NCI-H1436 (cell line): Measurements from ENCODE around the gene CSGALNACT2.

Experiments used
- DNase-seq: peaks from one replicate; lab custom pipeline; 2025; lab: John Stamatoyannopoulos, UW

The CSGALNACT2 gene

DNA sequence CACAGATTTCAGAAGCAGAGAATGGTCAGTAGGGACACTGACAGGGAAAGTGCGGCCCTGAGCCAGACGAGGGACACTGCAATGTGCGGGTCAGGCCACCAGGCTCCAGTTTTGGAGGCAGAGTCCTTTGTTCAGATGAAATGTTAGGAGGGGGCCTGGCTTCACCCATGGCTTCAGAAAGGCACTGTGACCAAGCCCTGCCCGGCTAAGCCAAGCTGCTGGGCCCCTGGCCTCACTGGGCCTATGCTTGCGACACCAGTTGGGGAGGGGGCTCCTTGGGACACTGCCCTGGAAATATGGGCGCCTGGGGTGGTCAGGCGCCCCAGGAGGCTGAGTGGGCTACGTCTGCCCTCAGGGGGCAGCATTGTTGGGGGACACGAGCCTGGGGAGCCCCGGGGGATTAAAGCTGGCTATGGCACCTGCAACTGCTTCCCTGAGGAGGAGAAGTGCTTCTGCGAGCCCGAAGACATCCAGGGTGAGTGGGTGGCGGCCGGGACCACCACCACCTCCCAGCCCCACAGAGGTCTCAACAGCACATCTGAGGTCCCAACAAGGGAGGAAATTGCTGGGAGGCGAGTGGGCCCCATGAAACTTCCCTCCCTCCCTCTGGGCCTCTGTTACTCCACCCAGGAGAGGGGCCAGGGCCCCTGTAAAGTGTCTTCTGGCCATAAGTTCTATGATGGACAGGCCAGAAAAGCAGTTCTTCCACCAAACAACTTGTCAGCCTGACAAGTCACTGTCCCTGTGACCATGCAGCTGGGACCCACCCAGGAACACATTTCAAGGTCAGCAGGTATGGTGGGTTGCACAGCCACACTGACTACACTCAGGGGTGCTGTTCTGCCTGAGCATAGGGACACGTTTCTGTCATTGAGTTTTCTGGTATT, 24.8 kb upstream of the CSGALNACT2 start:
- no peak for DNase-seq

DNA sequence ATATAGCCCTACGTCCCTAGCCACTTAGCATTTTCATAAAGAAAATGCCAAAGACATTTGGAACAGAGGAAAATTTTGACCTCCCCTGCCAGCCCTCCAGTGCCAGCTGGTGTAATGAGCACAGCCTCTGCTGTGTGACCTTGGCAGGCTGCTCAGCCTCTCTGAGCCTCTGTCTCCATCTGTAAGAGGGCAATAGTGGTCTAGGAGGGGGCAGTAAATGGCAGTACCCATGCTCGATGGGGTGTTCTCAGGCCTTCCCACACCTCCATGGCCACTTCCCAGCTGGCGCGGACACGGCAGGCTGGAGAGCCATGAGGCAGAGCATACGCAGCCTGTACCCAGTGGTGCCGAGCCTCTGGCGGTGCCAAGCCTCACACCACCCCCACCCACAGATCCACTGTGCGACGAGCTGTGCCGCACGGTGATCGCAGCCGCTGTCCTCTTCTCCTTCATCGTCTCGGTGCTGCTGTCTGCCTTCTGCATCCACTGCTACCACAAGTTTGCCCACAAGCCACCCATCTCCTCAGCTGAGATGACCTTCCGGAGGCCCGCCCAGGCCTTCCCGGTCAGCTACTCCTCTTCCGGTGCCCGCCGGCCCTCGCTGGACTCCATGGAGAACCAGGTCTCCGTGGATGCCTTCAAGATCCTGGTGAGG, 24.0 kb upstream of the CSGALNACT2 start:
- DNase-seq, result no peak

DNA sequence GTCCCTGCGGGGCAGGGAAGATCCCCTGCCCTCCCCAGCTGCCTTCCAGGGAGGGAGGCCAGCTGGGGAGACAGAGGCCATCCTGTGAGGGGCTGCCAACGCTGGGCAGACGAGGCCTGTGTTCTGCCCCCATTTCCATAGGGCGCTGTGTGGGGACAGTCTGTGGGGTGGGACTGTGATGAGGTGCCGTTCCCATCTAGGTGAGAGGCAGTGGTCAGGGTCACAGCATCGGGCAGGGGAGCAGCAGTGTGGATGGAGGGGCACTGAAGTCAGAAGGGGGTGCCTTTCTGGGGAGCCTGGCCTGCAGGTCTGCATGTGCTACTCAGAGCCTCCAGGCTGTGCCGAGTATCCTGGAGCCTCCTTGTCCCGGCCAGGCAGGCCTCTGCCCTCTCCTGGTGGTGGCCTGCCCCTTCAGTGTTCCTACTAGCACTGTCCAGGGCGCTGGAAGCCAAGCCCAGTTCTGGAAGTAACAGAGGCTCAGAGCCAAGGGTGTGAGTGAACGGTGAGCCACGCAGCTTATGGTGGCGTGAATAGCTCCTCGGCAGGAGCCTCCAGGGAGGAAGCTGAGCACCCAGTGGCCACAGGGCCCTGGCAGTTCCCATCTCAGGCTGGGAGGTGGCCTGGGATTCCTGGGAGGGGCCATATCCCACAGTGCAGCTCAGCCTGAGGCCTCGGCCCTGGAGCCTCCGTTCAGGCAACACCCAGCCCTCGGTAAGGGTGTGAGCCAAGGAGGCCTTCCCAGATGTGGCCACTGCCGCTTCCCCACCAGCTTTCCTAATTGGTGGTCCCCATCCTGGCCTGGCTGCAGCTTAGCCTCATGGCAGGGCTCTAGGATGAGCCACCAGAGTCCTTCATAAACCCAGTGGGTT, 23.3 kb upstream of the CSGALNACT2 start:
- no peak for DNase-seq

DNA sequence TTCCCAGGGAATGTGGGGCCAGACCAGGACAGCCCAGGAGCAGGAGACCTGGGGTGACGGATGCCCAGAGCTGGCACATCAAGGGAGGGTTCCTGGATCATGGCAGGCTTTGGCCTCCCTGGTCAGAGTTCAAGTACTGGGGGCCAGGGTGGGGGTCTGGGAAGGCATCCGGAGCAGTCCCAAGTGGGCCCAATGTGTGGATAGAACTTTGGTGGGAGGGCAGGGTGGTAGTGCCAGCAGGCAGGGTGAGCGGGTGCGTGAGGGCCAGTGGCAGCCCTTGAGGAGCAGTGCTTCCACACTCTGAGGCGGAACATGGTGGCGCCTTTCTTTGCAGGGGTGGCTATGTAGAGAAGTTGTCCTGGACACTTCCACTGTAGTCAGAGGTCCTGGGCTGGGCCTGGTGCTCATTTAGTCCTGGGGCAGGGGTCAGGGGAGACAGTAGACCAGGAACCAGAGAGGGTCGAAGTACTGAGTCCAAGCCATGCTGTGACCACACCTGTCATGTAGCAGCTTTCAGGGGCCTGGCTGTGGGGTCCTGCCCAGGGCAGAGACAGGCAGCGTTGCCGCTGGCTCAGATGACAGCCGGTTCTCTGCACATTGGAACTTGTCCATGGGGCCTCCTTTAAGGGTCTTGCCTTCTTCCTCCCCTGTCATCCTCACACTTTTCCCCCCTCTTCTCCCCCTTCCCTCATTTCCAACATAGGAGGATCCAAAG, 22.2 kb upstream of the CSGALNACT2 start:
- no peak for DNase-seq

DNA sequence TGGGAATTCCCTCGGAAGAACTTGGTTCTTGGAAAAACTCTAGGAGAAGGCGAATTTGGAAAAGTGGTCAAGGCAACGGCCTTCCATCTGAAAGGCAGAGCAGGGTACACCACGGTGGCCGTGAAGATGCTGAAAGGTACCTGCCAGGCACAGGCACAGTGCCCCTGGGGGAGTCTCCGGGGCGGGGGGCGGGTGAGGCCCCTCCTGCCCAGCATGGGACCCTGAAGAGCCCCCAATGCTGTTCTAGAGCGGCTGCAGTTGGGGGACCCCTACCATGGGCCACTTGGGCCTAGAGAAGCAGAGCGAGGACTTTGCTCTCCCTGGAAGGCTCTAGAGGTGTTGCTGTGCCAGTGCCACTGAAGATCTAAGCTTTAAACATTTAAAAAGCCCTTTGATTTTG, 21.6 kb upstream of the CSGALNACT2 start:
- no peak for DNase-seq

DNA sequence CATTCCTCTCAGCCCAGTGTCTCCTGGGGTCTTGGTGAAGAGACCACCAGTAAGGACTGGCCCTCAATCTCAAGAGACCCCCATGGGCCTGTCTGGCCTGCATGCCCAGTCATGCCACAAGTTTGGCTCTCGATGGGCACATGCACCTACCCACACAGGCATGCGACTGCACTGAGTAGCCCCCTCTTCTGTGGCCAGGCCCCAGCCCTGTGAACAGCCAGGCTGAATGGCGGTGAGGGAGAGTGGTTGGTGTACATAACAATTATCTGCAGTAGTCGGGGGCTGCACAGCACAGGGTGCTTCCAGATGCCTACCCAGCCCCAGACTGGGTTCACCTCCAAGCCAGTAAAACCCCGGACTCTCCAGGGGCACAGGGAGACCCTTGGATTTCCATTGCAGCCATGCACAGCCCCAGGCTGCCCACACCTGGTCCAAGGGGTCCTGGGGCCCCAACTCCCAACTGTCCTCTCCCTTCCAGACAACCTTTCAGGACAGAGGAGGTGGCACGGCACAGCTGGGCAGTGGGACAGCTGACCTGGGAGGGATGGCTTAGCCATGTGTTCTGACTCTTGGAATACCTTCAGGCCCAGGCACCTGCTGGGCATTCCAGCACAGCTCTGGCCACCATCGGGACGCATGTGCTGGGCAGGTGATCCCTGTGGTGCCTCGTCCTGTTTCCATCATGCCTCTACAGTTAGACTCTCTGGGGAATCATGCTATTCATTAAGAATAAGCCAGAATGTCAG, 21.0 kb upstream of the CSGALNACT2 start:
- DNase-seq, result no peak

DNA sequence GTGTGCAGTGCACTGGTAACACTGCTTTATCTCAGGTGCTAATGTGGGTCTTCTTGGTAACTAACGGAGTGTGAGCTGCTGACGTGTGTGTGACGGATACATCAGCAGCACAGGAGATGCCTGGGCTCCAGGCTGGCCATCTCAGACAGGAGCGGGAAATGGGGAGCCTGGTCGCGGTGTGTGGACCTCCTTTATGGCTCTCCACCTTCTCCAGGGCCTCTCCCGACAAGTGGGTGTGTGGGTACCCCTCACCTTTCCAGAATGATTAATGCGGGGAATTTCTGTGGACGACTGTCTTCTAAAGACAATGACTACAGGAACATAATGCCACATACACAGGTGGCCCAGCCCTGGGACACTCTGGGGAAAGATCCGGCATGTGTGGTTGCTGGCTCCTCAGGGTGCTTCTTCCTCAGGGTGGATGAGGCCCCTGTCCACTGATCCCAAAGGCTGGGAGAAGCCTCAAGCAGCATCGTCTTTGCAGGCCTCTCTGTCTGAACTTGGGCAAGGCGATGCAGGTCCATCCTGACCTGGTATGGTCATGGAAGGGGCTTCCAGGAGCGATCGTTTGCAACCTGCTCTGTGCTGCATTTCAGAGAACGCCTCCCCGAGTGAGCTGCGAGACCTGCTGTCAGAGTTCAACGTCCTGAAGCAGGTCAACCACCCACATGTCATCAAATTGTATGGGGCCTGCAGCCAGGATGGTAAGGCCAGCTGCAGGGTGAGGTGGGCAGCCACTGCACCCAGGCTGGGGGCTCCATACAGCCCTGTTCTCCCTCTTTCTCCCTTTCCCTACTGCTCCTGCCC, 20.3 kb upstream of the CSGALNACT2 start:
- DNase-seq, result no peak

DNA sequence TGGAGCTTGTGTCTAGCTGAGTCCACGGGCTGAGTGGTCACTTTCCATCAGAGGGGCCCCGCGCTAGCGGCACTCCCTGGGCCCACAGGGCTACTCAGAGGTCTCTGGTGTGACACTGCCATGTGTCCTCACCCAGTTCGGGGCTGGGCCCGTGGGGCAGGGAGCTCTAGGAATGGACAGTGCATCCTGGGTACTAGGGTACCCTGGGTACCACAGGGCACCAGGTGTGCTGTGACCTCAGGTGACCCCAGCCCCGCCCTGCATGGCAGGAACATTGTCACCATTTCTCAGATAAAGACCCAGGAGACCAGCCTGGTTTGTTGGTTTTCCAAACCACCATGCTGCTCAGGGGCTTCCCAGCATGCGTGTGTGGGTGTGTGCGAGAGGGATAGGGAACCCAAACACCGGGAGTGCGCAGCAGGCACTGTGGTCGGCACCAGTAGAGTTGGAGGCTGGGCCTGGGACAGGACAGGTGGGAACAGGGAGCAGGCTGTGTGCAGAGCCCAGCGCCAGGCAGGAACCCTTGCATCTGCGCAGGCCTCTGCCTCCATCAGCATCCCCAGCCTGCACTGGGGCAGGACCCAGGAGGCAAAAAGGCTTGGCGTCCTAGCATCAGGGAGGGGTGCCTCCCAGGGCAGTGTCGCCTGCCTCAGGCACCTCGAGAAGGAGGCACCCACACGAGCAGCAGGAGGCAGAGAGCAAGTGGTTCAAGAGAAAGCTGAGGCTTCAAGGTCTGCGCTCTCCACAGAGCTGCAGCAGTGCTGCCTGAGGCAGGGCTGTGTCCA, 19.4 kb upstream of the CSGALNACT2 start:
- DNase-seq, result no peak

DNA sequence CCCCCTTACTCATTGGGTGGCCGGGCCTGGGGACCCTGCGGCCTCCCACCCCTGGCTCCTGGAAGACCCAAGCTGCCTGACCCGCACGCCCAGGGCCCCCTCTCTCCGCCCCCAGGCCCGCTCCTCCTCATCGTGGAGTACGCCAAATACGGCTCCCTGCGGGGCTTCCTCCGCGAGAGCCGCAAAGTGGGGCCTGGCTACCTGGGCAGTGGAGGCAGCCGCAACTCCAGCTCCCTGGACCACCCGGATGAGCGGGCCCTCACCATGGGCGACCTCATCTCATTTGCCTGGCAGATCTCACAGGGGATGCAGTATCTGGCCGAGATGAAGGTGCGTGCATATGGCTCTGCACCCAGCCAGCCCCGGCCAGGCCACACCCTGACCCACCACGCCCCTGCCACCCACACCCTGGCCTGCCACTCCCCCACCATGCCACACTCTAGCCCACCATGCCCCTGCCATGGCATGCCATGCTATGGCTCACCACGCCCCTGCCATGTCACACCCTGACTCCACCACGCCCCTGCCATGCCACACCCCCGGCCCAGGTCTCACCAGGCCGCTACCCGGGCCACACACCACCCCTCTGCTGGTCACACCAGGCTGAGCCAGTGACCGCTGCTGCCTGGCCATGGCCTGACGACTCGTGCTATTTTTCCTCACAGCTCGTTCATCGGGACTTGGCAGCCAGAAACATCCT, 18.7 kb upstream of the CSGALNACT2 start:
- DNase-seq, result no peak

DNA sequence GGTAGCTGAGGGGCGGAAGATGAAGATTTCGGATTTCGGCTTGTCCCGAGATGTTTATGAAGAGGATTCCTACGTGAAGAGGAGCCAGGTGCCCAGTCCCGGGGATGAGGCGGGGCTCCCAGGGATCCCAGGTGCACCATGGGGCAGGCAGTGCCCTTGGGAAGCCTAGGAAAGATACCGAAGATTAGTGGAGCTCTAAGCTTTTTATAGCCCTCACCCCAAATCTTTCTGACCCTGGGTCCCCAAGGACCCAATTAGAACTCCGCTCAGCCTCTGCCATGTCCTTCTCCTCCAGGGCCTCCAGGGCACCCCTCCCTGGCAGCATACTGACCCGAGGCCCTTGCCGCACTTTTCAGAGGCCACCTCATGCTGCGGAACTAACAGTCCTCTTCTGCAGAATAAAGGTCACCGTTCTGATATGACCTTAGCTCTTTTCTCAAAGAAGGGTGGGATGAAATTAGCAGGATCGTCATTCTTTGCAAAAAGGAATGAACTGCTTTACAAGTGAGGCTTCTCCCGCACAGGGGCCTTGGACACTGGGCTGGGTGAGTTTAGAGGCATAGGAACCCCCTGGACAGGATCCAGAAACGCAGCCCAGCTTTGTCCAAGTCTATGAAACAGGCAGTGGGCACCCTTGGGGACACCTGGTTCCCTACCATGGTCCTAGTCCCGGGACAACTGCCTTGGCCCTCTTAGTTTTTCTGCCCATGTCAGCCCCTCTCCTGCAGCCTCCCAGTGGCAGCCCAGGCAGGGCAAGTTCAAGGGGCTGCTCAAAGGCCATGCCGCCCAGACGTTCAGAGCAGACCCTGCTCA, 17.9 kb upstream of the CSGALNACT2 start:
- DNase-seq, result no peak

DNA sequence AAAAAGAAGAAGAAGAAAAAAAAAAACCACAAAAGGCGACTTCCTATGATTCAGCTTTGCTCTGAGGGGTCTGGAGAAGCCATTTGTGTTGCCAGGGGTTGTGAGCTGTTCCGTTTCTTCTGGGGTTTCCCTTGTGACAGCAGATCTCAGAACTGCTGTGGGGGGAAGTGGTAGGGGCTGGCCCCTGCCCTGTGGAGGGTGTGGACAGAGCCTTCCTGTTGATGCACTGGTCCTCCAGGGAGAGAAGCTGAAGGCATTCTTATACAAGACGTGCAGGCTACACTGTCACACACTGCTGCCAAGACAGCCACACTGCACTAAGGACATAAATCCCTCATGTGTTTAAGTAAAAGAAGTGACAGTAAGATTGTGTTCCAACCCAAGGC, 17.3 kb upstream of the CSGALNACT2 start:
- no peak for DNase-seq

DNA sequence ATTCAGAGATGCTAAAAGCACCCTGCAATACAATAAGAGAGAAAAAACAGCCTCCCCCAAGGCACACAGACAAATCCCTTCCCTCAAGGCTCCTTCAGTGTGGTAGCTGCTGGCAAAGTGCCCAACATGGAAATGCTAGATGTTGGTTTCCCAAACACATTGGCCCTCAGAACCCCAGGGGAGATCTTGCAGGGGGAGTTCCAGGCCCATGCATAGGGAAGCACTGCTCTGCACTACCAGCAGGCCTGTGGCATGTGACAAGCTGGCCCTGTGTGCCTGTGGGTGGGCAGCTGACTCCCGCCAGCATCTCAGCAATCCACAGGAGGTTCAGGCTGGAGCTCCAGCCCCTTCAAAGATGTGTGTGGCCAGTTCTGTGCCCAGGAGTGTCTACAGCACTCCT, 16.8 kb upstream of the CSGALNACT2 start:
- DNase-seq, result peak; percentile 10

DNA sequence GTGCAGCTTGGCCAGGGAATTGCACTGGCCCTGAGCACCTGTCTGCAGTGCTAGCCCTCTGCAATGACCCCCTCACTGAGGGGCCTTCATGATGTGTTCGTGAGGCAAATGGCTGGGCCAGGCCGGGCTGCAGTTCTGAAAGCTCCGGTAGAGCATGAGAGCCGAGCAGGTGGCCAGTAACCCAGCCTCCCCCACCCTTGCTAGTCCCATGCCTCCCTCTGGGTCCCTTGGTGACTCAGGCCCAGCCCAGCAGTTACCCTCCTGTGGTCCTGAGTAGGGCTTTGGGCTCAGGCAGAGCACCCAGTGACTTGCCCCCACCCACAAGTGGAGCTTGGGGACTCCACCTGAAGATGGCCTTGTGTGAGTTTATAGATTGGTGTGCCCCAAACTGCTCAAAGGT, 16.1 kb upstream of the CSGALNACT2 start:
- DNase-seq, result no peak

DNA sequence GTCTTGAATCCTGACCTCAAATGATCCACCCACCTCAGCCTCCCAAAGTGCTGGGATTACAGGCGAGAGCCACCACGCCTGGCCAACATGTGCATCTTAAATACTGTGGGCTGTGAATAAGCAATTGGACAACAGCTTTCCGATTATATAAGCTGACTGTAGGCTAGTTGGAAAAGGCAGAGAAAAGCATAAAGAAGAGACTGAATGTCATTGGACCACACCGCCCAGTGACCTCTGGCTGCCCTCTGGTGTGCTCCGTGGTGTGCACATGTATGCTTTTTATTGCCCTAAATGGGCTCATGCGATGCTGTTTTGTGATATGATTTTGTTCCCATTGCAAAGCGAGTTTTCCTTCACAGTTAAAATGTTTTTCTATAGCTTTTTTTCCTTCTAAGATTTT, 15.4 kb upstream of the CSGALNACT2 start:
- DNase-seq, result no peak

DNA sequence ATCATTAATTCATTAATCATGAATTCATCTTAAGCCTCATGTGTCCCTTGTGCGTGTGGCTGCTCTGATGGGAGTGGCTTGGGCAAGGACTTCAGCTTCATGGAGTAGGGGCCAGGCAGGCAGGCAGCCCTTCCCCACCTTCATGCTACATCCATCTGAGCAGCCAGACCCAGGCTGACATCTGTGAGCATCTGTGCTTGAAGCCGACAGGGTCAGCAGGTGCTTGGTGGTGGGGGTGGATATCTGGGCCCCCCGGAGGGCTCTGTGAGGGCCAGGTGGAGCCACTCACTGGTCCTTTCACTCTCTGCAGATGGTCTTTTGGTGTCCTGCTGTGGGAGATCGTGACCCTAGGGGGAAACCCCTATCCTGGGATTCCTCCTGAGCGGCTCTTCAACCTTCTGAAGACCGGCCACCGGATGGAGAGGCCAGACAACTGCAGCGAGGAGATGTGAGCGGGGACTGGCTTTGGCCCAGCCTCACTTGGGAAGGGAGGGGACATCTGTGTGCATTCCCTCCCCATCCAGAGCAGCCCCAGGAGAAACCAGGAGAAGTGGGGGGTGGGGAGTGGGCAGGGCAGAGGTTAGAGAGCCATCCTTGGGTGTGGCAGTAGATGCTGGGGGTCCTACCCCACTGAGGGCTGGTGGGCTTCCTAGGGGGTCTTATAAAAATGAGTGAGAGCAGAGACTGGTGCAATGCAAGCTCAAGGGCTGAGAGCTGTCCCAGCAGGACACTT, 14.7 kb upstream of the CSGALNACT2 start:
- DNase-seq, result no peak

DNA sequence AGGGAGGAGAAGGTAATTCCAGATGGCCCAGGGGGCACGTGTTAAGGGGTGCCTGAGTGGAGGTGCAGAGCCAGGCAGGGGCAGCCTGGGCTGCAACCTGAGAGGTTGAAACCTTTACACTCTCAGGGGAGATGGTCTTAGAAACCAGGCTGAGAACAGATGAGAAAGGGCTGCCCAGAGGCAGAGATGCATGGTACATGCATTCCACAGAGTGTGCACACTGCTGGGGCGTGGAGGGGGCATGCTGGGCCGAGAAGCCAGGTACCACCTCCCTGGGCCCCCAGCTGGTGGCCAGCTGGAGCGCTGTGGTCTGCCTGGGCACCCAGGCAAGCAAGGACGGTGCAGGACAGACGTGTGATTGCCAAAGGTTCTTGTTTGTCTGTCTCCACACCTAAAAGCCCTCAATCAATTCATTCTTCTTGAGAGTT, 14.1 kb upstream of the CSGALNACT2 start:
- DNase-seq, result no peak

DNA sequence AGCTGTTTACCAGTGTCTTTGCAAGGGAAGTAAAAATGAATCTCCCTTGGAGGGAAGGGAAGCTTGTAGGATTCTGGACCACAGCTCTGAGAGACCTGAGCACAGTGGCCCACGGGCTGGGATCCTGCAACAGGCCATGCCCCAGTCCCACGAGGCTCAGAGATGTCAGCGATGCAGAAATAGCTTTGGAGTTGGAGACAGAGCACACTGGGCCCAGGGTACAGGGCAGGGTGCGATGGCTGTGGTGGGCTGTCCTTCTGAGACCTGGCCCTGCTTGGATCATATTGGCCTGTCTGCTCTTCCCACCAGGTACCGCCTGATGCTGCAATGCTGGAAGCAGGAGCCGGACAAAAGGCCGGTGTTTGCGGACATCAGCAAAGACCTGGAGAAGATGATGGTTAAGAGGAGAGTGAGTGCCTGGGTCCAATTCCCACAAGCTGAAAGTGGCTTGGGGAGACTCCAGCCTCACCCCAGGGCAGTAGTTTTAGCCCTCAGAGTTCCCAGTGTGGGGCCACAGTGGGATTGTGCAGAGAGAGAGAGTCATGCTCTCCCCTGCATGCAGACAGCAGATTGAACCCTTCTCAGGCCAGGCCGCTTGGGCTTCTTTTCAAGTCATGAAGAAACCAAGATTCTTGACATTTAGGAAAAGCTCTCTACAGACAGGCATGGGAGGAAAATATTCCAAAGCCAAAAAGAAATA, 13.5 kb upstream of the CSGALNACT2 start:
- no peak for DNase-seq
